NCI-H82 (cell line): ENCODE data around the gene VWA3B.
"Not testable (repeated sequence)": the region's sequence is repeated elsewhere in the genome, so short reads cannot be mapped to it uniquely, and the experiment has no call there.

Source experiments
- DNase-seq: peaks from one replicate; lab custom pipeline; 2025; lab: John Stamatoyannopoulos, UW

VWA3B gene

GRCh38 chr2:98085649-98086048 is 1.3 kb upstream of the VWA3B start:
- no peak for DNase-seq

- DNase-seq, result no peak
Observed at GRCh38 chr2:98087447-98088020, 567 bp downstream of the VWA3B start.

GRCh38 chr2:98088261-98088660 is 1.3 kb downstream of the VWA3B start:
- no peak for DNase-seq

- DNase-seq, result peak; percentile 37
Observed at GRCh38 chr2:98089941-98090340, 3.0 kb downstream of the VWA3B start.

- DNase-seq, result peak; percentile 83
Observed at GRCh38 chr2:98090951-98091350, 4.0 kb downstream of the VWA3B start.

- peak; percentile 58 for DNase-seq
Observed at GRCh38 chr2:98091738-98092137, 4.8 kb downstream of the VWA3B start.

GRCh38 chr2:98093146-98093545 is 6.2 kb downstream of the VWA3B start:
- peak; percentile 35 for DNase-seq

- DNase-seq, result no peak
Observed at GRCh38 chr2:98093611-98094010, 6.6 kb downstream of the VWA3B start.

- DNase-seq, result peak; percentile 44
Observed at GRCh38 chr2:98099939-98100743, 13.2 kb downstream of the VWA3B start.

- not testable (repeated sequence) for DNase-seq
Observed at GRCh38 chr2:98102315-98102714, 15.3 kb downstream of the VWA3B start.

GRCh38 chr2:98102878-98103277 is 15.9 kb downstream of the VWA3B start:
- DNase-seq, result peak; percentile 44

GRCh38 chr2:98108110-98108509 is 21.1 kb downstream of the VWA3B start:
- DNase-seq, result no peak

GRCh38 chr2:98110741-98111140 is 23.8 kb downstream of the VWA3B start:
- no peak for DNase-seq

GRCh38 chr2:98114643-98115330 is 27.8 kb downstream of the VWA3B start:
- DNase-seq, result no peak

- no peak for DNase-seq
Observed at GRCh38 chr2:98118161-98118560, 31.2 kb downstream of the VWA3B start.

- DNase-seq, result no peak
Observed at GRCh38 chr2:98118852-98119251, 31.9 kb downstream of the VWA3B start.

- DNase-seq, result no peak
Observed at GRCh38 chr2:98121149-98121548, 34.2 kb downstream of the VWA3B start.

GRCh38 chr2:98122524-98122923 is 35.6 kb downstream of the VWA3B start:
- DNase-seq, result no peak

GRCh38 chr2:98123286-98123685 is 36.3 kb downstream of the VWA3B start:
- DNase-seq, result no peak

GRCh38 chr2:98126061-98126460 is 39.1 kb downstream of the VWA3B start:
- no peak for DNase-seq

GRCh38 chr2:98127229-98127989 is 40.4 kb downstream of the VWA3B start:
- peak; percentile 71 for DNase-seq

GRCh38 chr2:98128556-98129109 is 41.7 kb downstream of the VWA3B start:
- DNase-seq, result no peak
